Common myeloid progenitor, CD34-positive (primary cell): Measurements from ENCODE around the gene MICAL3.

Source experiments
- CTCF ChIA-PET: fragments of 350-600 bp; sonication (Branson Sonifier 250); formaldehyde crosslinking; loops from one replicate; lab custom pipeline; 2021; ENCODE audit warnings: antibody characterized with exemption; lab: Charles Lee
- POLR2A ChIA-PET: fragments of 350-600 bp; sonication (Branson Sonifier 250); formaldehyde crosslinking; loops from one replicate; lab custom pipeline; 2021; ENCODE audit warnings: antibody characterized with exemption; lab: Charles Lee
- DNase-seq, 3 donors: peaks; one replicate each; pipeline versions ENCODE4 v3.0.0 to v3.0.0-alpha.2; 2013
- H3K27ac ChIP-seq, 2 experiments: 1 replicate in 1 of 2; 2 replicates in 1 of 2; pipeline ENCODE4 v1.7.0; 2013; ENCODE audit warnings: inconsistent platforms in 2 of 2, low read length in 2 of 2, mild to moderate bottlenecking in 2 of 2, low read depth in 1 of 2, moderate library complexity in 1 of 2; ENCODE audit not compliant: severe bottlenecking in 2 of 2, insufficient read depth in 1 of 2, poor library complexity in 1 of 2
- H3K27me3 ChIP-seq, 5 experiments: replicated peaks in 2 of 5; 1 replicate in 3 of 5; 2 replicates in 2 of 5; pipeline versions ENCODE4 v1.6.1 to v1.7.0; 2013; ENCODE audit warnings: low read length in 4 of 5, mild to moderate bottlenecking in 2 of 5, moderate library complexity in 2 of 5, inconsistent platforms in 1 of 5; ENCODE audit not compliant: insufficient read depth in 5 of 5, control insufficient read depth in 4 of 5
- H3K36me3 ChIP-seq, 4 experiments: 1 replicate in 2 of 4; 2 replicates in 2 of 4; pipeline versions ENCODE4 v1.6.1 to v1.7.0; 2013; ENCODE audit warnings: low read length in 3 of 4, control low read depth in 1 of 4, mild to moderate bottlenecking in 1 of 4; ENCODE audit not compliant: control insufficient read depth in 4 of 4, insufficient read depth in 4 of 4
- H3K4me1 ChIP-seq, 4 experiments: 1 replicate in 3 of 4; 2 replicates in 1 of 4; pipeline versions ENCODE4 v1.6.1 to v1.7.1; 2013; ENCODE audit warnings: low read length in 3 of 4, mild to moderate bottlenecking in 3 of 4, control low read depth in 1 of 4, inconsistent platforms in 1 of 4, moderate library complexity in 1 of 4; ENCODE audit not compliant: control insufficient read depth in 4 of 4, insufficient read depth in 4 of 4; ENCODE audit errors: control extremely low read depth in 1 of 4
- H3K4me3 ChIP-seq, 7 experiments: 1 replicate in 4 of 7; 2 replicates in 3 of 7; pipeline versions ENCODE4 v1.5.1 to v1.7.0; 2013; ENCODE audit warnings: mild to moderate bottlenecking in 7 of 7, low read length in 6 of 7, moderate library complexity in 6 of 7, inconsistent platforms in 2 of 7, low read depth in 2 of 7, control low read depth in 1 of 7; ENCODE audit not compliant: insufficient read depth in 4 of 7, control insufficient read depth in 1 of 7; ENCODE audit errors: extremely low read depth in 1 of 7
- H3K9me3 ChIP-seq, 5 experiments: 1 replicate in 4 of 5; 2 replicates in 1 of 5; pipeline versions ENCODE4 v1.6.1 to v1.7.1; 2013; ENCODE audit warnings: low read length in 4 of 5, mild to moderate bottlenecking in 2 of 5, inconsistent platforms in 1 of 5, low read depth in 1 of 5, moderate library complexity in 1 of 5; ENCODE audit not compliant: control insufficient read depth in 4 of 5, insufficient read depth in 2 of 5; ENCODE audit errors: control extremely low read depth in 1 of 5
- WGBS: methylation state at CpG from one replicate; pipeline ENCODE4 v1.1.5; 2013; ENCODE audit not compliant: insufficient coverage; 5-methylcytosine and 5-hydroxymethylcytosine counted together

The MICAL3 gene

DNA sequence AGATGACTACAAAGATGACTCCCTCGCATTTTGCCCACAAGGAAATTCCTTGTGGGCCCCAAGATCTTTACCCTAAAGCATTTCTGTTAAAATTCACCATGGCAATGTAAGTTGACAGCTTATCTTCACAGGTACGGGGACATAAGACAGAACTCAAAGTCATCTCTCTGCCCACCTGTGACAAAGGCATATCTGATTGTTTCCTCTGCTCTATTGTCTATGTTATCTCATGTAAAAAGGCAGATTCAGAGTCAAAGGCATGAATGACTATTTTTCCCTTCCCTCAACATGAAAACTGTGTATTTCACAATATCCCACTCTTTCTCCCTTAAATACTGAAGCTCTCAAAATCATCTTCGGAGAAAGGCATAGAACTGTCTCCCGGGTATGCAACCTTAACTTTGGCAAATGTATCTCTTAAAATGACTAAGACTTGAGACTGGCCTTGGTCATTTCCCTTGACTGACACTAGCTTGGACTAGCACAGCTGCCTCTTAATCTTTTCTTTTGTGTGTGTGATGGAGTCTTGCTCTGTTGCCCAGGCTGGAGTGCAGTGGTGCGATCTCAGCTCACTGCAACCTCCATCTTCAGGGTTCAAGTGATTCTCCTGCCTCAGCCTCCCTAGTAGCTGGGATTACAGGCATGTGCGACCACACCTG, 103.2 kb downstream of the MICAL3 start:
- Histone ChIP-seq H3K36me3 (peaks cover 0 to 2% (median 0%) of the 10 kb centered on the region in 4 experiments), H3K4me1 (peaks cover 0 to 17% (median 14%) of the 10 kb centered on the region in 4 experiments), H3K4me3 (no peak overlapping the region), H3K9me3 (no peaks in the 10 kb centered on the region), H3K27ac (no peak overlapping the region), H3K27me3 (no peaks in the 10 kb centered on the region)
- ChIA-PET POLR2A (no interaction called here), CTCF (interaction anchor here (1.1 to 2.6 kb wide), 7 partner anchors 10 to 155 kb away, joined by 3 to 7 read pairs (median 3); partner anchors contain the start of gene MICAL3)
- DNase-seq = no peak
- 95% methylated on average over 5 of the region's 6 CpGs for WGBS

DNA sequence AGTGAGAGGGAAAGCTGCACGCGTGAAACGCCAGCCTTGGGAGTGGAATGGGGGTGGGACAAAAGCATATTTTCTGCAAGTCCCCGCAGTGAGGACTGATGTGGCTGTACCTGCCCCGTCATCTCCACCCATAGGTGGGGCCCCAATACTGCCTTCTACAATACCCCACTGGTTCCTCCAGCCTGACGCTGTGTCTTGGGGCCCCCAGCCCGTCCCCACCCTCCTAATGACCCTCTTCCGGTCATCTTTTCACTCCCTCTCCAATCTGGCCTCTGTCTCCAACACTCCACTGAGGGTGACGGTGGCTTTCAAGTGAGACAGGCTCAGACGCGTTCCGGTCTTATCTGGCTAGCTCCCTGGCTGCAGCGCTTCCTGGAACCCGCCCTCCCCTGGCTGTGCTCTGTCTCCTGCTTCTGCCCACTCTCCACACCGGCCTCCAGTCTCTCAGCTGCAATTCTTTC, 104.2 kb downstream of the MICAL3 start:
- ChIA-PET CTCF (interaction anchor here (1.1 to 2.6 kb wide), 7 partner anchors 9 to 156 kb away, joined by 3 to 7 read pairs (median 3); partner anchors contain the start of gene MICAL3), POLR2A (no interaction called here)
- H3K4me3 ChIP-seq = peak overlapping the region in 3 of 7 experiments; percentile 31 to 56 (median 37)
- DNase-seq = peak; percentile 22 to 66 (median 48)
- H3K27me3 ChIP-seq = no peaks in the 10 kb centered on the region
- H3K27ac ChIP-seq = no peak overlapping the region
- WGBS = 27% methylated on average over 13 of the region's 15 CpGs
- H3K36me3 ChIP-seq = peaks cover 0 to 2% (median 0%) of the 10 kb centered on the region in 4 experiments
- H3K9me3 ChIP-seq = no peaks in the 10 kb centered on the region
- H3K4me1 ChIP-seq = peaks cover 0 to 17% (median 14%) of the 10 kb centered on the region in 4 experiments

DNA sequence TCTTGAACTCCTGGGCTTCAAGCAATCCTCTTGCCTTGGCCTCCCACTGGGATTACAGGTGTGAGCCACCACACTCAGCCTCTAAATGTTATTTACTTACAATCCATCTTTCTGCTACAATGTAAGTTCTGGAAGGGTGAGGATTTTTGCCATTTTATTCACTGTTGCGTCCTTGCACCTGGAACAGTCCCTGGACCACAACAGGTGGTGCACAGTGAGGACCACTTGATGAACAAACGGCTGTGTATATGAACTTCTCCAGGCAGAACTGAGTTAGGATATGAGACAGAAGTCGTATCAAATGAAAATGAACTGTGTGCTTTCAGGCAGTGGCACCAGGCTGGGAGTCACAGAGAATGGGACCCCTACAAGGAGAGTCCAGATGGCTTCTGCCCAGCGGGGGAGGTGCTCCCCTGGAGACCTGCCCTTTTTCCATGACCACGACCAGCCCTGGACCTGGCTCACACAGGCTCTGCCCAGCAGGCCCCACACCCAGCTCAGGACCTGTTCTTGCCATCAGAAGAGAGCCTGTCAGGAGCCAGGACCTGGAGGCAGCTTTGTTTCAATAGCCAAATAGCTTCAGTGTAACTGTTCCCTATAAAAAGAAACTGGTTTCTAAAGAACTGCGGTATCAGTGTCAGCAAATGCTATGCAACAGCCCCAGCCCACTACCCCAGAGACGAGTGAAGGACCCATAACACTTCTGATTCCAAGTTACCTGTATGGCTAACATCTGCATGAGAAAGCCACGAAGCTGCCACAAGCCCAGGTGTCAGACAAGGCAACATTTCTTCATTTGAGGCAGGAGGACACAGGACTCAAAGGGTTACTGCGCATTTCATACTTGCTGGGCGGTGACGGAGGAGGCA, 104.9 kb downstream of the MICAL3 start:
- CTCF ChIA-PET = interaction anchor here (0.7 to 2.6 kb wide), 7 partner anchors 8 to 157 kb away, joined by 3 to 7 read pairs (median 4); partner anchors contain the start of gene MICAL3

GRCh38 chr22:17918840-17919239, 105.5 kb downstream of the MICAL3 start:
- Histone ChIP-seq H3K4me3 (no peak overlapping the region), H3K9me3 (no peaks in the 10 kb centered on the region), H3K27ac (no peak overlapping the region), H3K4me1 (peaks cover 0 to 17% (median 14%) of the 10 kb centered on the region in 4 experiments), H3K36me3 (no peaks in the 10 kb centered on the region), H3K27me3 (no peaks in the 10 kb centered on the region)
- WGBS = 100% methylated on average over 3 of the region's 5 CpGs
- no peak for DNase-seq
- ChIA-PET POLR2A (interaction anchor here (0.7 kb wide), 1 partner anchor 10 kb away, joined by 6 read pairs; no protein-coding TSS in a partner anchor), CTCF (interaction anchor here (0.7 kb wide), 1 partner anchor 158 kb away, joined by 4 read pairs; no protein-coding TSS in a partner anchor)

More for the DNA sequence above, 104.9 kb downstream of the MICAL3 start:
- Histone ChIP-seq H3K27me3 (no peaks in the 10 kb centered on the region), H3K36me3 (no peaks in the 10 kb centered on the region), H3K4me1 (peaks cover 0 to 17% (median 14%) of the 10 kb centered on the region in 4 experiments), H3K9me3 (no peaks in the 10 kb centered on the region), H3K4me3 (peak overlapping the region in 1 of 7 experiments; percentile 31), H3K27ac (peak overlapping the region in 1 of 2 experiments; percentile 0)
- DNase-seq = no peak
- POLR2A ChIA-PET = interaction anchor here (0.7 kb wide), 1 partner anchor 10 kb away, joined by 6 read pairs; no protein-coding TSS in a partner anchor
- WGBS = 91% methylated on average over 11 of the region's 11 CpGs

GRCh38 chr22:17917490-17917983, 106.8 kb downstream of the MICAL3 start:
- DNase-seq = peak in 1 of 3 donors; percentile 16
- Histone ChIP-seq H3K27ac (no peak overlapping the region), H3K36me3 (no peaks in the 10 kb centered on the region), H3K4me1 (peaks cover 0 to 15% (median 10%) of the 10 kb centered on the region in 4 experiments), H3K9me3 (no peaks in the 10 kb centered on the region), H3K4me3 (no peak overlapping the region), H3K27me3 (no peaks in the 10 kb centered on the region)
- 80% methylated on average over 2 of the region's 6 CpGs for WGBS
- POLR2A ChIA-PET = no interaction called here
- CTCF ChIA-PET = no interaction called here

GRCh38 chr22:17916226-17916889, 108.0 kb downstream of the MICAL3 start:
- no peak overlapping the region for H3K27ac ChIP-seq
- no peak overlapping the region for H3K4me3 ChIP-seq
- ChIA-PET POLR2A (no interaction called here), CTCF (no interaction called here)
- WGBS = 86% methylated on average over 13 of the region's 13 CpGs
- H3K36me3 ChIP-seq = no peaks in the 10 kb centered on the region
- no peak for DNase-seq
- peaks cover 0 to 3% (median 0%) of the 10 kb centered on the region in 5 experiments for H3K9me3 ChIP-seq
- H3K27me3 ChIP-seq = no peaks in the 10 kb centered on the region
- H3K4me1 ChIP-seq = peaks cover 0 to 15% (median 10%) of the 10 kb centered on the region in 4 experiments
